GM21723 (cell line): ENCODE results near the gene CCDC159.
"Not testable (repeated sequence)": the region's sequence is repeated elsewhere in the genome, so short reads cannot be mapped to it uniquely, and the experiment has no call there.

ENCODE experiments used
- ATAC-seq: cut with Tn5 transposase; IDR thresholded peaks from one replicate; pipeline ENCODE4 v1.9.1; 2021; ENCODE audit warnings: mild to moderate bottlenecking, moderate library complexity; ENCODE audit not compliant: unreplicated experiment

The CCDC159 gene

GRCh38 chr19:11364296-11364904 lies 18.1 kb downstream of the CCDC159 start:
- no peak for ATAC-seq

DNA sequence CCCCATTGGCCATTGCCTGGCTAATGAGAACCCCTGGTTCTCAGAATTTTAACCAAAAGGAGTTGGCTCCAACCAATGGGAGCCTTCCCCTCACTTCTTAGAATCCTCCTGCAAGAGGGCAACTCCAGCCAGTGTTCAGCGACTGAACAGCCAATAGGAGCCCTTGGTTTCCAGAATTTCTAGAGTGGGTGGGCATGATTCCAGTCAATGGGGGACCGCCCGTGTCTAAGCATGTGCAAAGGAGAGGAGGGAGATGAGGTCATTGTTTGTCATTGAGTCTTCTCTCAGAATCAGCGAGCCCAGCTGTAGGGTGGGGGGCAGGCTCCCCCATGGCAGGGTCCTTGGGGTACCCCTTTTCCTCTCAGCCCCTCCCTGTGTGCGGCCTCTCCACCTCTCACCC lies 18.6 kb downstream of the CCDC159 start:
- no peak for ATAC-seq

- no peak for ATAC-seq
Measured at GRCh38 chr19:11365557-11366117, 19.3 kb downstream of the CCDC159 start.

DNA sequence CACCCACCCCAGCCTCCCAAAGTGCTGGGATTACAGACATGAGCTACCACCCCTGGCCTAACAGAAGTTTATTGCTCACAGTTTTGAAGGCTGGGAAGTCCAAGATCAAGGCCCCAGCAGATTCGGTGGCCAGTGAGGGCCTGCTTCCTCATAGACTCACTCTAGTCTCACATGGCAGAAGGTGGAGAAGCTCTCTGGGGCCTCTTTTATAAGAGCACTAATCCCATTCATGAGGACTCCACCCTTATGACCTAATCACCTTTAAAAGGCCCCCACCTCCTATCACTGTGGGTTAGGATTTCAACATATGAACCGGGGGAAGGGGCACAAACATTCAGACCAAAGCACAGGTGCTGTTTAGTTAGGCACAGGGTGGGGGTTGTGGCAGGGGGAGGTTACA lies 21.2 kb downstream of the CCDC159 start:
- no peak for ATAC-seq

DNA sequence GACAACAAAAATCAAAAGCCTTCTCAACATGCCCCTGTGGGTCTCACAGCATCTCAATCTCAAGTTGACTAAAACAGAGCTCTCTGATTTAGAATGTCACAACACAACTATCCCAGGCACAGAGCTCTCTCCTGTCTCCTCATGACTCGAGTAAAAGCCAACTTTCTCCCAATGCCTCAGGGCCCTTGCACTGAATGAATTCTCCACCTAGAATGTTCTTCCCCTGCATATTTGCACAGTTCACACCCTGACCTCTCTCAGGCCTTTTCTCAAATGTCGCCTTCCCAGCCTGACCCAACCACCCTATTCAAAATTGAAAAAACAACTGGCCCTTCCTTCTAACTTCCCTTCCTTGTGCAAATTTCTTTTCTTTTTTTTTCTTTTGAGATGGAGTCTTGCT lies 24.4 kb downstream of the CCDC159 start:
- ATAC-seq = no peak

GRCh38 chr19:11373166-11373884 lies 27.0 kb downstream of the CCDC159 start:
- no peak for ATAC-seq

- no peak for ATAC-seq
Measured at GRCh38 chr19:11373885-11374432, 27.6 kb downstream of the CCDC159 start.

DNA sequence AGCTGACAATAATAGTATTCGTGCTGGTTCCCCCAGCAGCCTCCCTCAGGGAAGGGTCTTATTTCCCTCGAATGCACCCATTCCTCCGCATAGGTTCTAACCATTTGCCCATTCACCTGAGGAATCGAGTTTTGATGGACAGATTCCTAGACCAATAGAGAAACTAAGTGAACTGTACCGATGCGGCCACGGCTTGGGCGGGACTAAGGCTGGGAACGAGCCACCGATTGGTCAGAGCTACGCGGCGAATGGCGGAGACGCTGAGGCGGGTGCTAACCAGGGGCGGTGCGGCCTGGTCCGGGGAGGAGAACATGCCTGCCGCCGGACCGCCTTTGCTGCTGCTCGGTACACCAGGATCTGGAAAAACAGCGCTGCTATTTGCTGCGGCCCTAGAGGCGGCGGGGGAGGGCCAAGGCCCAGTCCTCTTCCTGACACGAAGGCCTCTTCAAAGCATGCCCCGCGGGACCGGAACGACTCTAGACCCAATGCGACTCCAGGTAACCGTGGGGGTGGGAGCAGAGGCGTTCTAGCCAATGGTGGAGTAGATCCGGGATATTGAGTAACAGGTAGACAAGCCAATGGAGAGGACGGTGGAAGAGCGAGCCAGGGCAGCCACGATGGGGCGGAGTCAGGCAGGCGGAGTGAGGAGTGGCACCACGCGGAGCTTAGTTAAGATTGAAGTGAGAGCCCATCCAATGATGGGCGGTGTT lies 28.3 kb downstream of the CCDC159 start, which contains the start of gene SWSAP1:
TSS of gene SWSAP1 (plus strand) at position 234 of the 710 bp plus-strand sequence. CDS start at position 249, 15 bp downstream.
- ATAC-seq = peak; percentile 84

GRCh38 chr19:11375143-11375948 lies 29.0 kb downstream of the CCDC159 start:
- peak; percentile 21 for ATAC-seq

- ATAC-seq = no peak
Measured at GRCh38 chr19:11377237-11377636, 30.9 kb downstream of the CCDC159 start.

DNA sequence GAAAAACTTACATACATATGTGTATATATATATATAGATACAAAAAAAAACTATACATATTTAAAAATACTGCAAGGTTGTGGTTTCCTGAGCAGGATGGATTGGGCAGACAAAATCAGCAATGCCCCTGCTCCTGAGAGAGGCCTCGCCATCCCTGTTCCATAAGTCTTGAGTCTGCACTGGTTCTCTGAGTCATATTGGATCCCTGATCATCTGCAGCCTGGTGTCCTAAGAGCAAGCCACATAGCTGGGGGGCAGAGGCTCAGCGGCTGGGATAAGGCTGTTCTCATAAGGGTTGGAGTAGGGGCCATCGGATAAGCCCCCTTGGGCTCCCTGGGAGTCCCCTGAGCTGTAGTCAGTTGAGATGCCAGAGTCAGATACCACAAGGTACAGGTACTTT lies 31.4 kb downstream of the CCDC159 start:
- no peak for ATAC-seq

GRCh38 chr19:11378319-11379189 lies 32.2 kb downstream of the CCDC159 start:
- no peak for ATAC-seq

DNA sequence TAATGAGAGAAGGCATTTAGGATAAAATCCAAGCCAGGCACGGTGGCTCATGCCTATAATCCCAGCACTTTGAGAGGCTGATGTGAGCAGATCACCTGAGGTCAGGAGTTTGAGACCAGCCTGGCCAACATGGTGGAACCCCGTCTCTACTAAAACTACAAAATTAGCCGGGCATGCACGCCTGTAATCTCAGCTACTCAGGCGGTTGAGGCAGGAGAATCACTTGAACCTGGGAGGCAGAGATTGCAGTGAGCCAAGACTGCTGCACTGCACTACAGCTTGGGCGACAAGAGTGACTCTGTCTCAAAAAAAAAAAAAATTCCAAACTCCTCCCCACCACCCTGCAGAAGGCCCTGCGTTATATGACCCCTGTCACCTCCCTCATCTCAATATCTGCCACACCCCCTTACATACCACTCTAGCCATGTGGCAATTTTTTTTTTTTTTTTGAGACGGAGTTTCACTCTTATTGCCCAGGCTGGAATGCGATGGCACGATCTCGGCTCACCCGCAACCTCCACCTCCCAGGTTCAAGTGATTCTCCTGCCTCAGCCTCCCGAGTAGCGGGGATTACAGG lies 33.0 kb downstream of the CCDC159 start:
- not testable (repeated sequence) for ATAC-seq

DNA sequence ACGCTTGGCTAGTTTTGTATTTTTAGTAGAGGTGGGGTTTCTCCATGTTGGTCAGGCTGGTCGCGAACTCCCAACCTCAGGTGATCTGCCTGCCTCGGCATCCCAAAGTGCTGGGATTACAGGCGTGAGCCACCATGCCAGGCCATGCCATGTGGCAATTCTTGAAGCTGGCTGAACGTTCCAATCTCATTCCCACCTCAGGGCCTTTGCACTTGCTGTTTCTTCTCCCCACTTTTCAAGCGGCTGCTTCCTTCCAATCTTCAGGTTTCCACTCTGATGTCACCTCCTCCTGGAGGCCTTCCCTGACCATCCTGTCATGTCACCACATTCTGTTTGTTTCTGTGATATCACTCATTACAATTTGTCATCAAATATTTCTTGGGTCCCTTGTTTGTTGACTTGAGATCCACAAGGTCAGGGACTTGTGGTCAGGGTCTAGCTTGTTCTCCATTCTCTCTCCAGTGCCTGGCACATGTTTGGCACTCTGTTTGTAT lies 33.6 kb downstream of the CCDC159 start:
- no peak for ATAC-seq

- peak; percentile 69 for ATAC-seq
Measured at GRCh38 chr19:11380653-11381537, 34.6 kb downstream of the CCDC159 start.

DNA sequence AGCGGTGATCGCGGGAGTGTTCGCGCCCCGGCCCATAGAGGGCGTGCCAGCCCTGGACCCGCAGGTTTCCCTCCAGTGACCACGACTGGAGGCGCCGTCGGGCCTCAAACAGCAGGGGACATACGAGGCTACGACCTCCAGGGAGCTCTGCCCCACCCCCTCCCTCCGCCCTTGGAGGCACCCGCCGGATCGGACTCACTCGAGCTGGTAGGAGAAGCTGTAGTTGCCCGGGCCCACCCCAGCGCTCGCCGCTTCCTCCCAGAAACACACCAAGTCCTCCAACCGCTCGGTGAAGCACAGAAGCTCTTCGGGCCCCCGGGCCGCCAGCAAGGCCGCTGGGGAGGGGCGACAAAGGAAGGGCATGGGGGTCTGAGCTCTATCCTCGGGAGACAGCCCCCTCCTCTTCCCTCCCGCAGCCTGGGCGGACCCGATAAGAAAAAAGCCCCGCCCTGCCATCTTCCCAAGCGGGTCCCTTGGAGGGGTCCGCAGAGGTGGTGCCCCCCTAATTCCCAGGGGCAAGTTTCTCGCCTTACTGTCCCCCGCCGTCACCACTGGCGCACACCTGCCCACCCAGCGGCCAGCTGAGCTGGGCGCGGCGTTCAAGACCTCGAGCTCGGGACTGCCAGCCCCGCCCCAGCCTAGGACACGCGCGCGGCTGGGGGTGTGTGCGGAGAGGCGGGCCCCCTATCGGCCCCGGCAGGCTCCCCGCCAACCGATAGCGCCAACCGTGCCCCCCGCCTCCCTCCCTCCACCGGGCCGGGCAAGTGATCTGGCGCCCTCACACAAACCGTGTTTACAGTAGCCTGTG lies 36.8 kb downstream of the CCDC159 start:
- no peak for ATAC-seq

GRCh38 chr19:11383706-11384048 lies 37.4 kb downstream of the CCDC159 start:
- ATAC-seq = no peak
